Activated T-helper 1 cell treated with anti-CD3 and anti-CD28 coated beads, Interleukin-2, amount 50 U/mL, for 16 hours (primary cell): ENCODE results near the gene ZNF462.
"Not testable (repeated sequence)": the region's sequence is repeated elsewhere in the genome, so short reads cannot be mapped to it uniquely, and the experiment has no call there.

Experiments used
- DNase-seq, 2 donors: peaks; one replicate each; pipeline ENCODE4 v3.0.0-alpha.2; 2020; ENCODE audit warnings: low read depth in 1 of 2, low spot score in 1 of 2

The ZNF462 gene

DNA sequence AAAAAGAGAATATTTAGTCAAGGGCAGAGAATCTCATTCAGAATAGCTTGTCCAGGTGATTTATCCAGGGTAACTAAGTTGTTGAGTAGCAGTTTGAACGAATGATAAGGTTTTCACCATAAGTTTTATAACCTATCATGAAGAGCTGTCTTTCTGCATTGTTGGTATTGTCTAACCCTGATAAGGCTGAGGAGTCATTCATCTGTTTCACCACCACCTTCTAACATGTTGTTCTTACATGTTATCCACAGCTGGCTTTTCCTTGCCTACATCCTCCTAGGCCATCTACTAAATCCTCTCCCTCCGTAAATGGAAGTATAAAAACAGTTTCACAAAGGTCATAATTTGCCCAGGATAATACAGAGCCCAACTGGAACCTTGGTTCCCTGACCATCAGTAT is 24.1 kb downstream of the ZNF462 start:
- DNase-seq, result no peak

DNA sequence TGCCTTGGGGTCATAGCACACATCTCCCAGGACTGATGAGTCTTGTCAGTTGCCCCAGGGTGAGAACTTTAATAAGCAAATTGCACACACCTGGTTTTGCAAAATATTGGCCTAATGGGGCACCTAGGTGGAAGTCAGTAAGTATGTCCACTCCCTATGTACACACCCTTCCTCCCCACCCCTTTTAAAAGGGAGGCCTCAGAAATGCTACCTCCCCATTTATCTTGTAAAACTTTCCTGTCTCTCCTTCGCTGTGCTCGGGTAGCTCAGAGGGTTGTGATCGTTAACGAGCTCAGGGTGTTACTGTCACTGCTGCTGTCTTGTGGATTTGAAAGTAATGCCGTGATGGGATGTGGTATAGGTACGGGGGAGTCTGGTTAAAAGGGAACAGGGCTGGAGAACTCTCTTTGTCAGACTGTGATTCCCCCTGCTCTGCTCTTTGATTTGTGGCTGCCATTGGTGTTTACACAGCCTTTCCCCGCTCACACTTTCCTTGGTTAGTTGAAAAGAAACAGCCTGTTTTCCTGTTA is 26.2 kb downstream of the ZNF462 start:
- DNase-seq, result no peak

DNA sequence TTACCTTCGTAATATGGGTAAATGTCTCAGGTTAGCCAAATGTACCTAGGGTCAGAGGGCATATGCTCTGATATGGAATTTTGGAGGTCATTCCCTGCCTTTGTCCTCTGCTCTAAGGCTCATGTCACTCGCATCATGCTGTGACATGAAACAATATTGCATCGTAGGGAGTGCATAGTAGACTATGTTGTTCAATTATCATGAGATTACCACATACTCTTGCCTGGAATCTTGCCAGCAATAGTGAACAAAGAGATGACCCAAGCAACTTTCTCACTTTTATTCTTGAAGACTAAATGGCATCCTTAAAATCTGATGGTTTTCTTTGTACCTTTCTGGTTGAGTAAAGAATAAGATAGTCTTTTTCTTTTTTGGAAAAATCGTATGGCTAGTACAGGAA is 27.6 kb downstream of the ZNF462 start:
- DNase-seq, result no peak

DNA sequence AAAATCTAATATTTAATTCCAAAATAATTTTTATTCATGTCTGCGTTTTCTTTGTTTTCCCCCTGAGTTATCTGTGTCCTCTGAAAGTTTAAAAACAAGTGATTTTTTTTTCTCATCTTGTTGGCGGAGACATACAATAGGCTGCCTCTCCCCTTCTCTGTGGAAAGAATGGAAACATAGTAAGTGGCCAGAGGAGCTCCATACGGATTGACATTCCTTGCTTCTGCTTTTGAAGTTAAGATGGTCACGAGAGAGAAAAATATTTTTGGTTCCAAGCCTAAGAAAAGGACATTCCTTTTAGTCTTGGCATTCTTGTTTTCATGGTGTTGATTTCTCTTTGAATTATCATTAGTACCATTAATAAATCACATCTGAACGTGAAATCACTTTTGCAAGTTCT is 28.3 kb downstream of the ZNF462 start:
- DNase-seq, result no peak

DNA sequence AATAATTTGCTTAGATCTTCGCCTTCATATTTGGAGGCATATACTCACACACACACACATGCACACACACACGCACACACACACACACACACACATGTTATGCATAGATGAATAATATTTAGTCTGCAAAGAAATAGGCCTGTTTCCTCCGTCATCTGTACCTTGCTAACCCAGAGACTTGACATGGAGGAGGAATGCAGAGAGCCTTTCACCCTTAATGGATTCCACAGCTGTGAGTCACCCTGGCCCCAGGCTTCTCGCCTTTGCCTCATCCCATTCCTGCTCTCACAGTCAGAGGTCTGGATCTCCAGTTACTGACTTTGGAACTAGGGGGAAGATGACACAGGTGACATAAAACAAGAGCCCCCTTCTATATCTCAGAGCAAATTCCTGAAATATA is 29.7 kb downstream of the ZNF462 start:
- DNase-seq, result no peak

DNA sequence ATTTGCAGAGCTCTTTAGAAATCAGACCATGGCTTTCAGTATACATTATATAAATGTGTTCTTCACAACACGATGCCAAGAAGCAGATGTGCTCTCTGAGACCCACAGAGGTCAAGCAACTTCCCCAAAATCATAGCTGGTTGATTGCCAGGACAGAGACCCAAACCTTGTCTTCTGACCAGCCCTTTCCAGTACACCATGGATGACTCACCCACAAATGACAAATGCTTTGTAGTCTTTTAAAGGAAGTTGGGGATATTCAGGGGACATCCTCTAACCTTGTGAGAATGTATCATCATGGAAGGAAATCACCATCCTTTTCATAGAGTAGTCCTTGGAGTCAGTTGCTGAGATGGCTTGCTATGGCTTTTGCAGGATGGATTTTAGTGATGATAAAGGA is 30.1 kb downstream of the ZNF462 start:
- DNase-seq, result no peak

DNA sequence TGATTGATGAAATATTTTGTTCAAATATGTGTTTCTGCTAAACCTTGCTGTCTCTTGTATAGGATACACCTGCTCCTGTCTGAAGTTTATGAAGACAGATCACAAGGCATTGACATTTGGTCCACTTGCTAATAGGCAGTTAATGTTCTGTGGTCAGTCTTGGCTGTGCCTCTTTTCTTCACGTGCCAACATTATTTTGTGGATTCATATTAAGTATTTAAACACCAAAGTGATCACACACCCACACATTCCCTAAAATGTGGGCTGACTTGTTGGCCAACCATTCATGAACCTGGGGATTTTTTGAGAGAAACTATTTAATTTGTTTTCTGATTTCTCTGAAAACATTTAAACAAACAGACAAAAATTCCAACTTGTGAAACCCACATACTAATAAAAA is 33.7 kb downstream of the ZNF462 start:
- no peak for DNase-seq

DNA sequence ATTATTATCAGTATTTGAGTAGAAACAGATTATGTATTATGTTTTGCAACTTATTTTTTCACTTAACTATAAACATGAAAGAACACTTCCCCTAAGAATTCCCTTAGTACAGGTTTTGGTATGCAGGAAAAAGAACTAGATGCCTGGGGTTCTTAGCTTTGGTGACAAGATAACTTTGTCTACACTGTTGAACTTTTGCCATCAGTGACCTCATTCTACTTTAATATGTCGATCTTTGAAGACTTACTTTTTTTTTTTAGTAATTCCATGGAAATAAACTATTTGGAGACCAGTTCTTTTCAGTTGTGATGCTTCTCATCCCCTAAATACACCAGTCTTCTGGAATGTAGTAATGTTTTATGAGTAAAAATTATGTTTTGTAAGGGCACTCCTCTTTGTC is 34.3 kb downstream of the ZNF462 start:
- no peak for DNase-seq

DNA sequence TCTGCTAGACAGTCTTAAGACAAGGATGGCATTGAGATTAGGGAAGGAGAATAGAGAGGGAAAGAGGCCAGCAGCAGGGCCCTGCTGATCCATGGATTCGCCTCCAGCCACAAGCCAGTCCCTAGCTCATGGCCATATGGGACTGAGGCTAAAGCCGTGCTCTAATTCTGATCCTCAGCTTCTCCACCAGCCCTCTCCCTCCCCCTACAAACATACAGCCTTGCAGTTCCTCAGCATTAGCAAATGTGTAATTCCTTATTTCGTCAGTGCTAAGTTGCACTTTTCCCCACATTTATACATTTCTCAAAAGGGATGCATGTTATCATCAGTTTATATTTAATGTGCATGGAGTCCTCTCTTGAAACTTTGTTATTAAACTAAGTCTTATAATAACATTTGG is 34.8 kb downstream of the ZNF462 start:
- no peak for DNase-seq

DNA sequence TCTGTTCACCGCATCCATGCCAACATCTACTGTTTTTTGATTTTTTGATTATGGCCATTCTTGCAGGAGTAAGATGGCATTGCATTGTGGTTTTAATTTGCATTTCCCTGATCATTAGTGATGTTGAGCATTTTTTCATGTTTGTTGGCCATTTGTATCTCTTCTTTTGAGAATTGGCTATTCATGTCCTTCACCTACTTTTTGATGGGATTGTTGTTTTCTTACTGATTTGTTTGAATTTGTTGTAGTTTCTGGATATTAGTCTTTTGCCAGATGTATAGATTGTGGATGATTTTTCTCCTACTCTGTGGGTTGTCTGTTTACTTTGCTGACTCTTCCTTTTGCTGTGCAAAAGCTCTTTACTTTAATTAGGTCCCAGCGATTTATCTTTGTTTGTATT is 37.6 kb downstream of the ZNF462 start:
- not testable (repeated sequence) for DNase-seq

DNA sequence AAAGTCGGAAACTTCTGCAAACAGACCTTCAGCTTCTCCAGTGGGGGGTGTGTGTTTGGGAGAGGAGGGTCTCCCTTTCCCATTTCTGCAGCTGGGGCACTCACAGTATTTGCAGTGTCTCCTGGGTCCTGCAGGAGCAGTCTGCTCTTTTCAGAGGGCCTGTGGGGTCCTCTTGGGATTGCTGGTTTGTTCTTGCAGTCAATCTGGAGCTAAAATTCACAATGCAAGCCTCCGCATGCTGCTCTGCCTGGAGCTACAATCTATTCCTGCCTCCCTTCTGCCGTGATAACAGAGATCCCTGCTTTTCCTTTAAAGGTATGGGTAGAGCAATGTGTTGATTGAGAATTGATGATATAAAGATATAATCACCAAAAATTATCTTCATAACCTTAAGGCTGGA is 43.2 kb downstream of the ZNF462 start:
- no peak for DNase-seq

DNA sequence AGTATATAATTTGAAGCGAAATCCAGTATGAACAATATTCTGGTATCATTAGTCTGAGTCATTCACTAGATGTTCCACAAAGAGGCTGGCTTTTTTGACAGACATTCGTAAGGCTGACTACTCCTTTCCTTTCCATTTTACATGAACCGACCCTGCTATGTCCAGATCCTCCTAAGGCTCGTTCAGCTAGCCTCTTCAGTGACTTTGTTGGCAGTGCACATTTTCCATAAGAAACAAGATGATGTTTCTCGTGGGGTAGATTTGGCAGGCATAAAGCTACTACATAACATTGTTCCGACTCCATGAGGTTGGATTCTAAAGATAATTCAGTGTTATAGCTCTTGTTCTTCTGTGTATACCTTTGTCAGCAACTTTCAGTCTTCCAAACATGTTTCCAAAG is 49.0 kb downstream of the ZNF462 start:
- DNase-seq, result no peak

DNA sequence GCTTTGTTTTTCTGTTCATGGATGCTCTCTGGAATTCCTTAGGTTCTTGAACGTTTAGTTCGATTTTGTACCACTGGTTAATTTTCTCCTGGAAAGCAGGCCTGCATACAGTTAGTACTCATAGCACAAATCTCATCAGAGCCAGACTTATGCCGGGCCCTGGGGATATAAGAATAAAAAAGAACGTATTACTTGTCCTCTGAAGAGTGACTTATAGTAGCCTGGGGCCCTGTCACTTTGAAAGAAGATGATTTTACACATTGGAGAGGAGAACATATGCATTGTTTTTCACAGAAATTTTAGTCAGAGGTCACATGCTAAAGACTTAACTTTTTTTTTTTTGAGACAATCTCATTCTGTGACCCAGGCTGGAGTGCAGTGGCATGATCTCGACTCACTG is 50.3 kb downstream of the ZNF462 start:
- DNase-seq, result no peak

DNA sequence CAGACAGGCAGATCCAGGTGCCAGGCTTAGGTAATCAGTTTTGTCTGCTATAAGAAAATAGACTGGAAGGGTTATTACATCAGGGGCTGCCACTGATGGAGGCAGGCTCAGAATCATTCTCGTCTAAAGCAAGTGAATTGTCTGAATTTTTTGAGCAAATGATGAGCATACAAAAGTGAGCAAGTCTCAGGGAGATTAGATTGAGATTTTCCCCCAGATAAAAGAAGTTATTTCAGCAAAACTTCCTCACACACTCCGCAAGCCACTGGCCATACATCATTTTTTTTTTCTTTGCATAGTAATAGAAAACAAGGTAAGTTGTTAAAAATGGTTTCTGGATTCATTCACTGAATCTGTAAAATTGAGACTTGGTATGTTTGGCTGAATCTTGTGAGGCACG is 52.9 kb downstream of the ZNF462 start:
- DNase-seq, result no peak

DNA sequence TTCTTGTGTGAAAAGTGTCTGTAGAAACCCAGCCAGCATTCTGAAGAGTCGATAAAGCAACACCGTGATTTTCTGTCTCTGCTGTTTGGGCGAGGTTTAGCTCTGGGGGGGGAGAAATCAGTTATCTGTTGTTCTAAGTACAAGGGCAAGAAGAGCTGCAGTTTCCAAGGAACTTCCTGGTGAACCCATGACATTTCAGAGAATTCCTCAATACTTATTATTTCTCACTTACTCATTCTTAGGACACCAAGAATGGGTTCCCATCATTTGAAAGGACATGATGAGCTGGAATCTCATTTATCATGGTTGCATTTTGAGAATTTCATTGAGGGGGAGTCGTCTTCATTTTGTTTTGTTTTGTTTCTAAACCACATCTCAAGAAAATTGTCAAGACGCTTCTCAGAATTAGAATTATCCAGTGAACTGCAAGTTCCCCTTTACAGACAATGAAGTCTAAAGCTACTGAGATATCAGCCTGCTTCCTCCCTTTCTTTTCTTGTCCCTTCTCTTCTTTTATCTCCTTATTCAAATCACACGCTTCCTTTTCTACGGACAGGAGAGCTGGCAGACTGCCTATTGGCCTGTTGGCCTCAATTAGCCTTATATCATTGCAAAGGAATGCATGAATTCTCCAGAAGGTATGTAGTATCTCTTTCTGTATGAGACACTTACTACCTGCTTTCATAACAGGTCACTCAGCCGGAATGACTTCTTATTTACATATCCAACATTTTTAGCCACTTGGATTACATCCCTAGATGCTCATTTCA is 53.7 kb downstream of the ZNF462 start:
- no peak for DNase-seq

DNA sequence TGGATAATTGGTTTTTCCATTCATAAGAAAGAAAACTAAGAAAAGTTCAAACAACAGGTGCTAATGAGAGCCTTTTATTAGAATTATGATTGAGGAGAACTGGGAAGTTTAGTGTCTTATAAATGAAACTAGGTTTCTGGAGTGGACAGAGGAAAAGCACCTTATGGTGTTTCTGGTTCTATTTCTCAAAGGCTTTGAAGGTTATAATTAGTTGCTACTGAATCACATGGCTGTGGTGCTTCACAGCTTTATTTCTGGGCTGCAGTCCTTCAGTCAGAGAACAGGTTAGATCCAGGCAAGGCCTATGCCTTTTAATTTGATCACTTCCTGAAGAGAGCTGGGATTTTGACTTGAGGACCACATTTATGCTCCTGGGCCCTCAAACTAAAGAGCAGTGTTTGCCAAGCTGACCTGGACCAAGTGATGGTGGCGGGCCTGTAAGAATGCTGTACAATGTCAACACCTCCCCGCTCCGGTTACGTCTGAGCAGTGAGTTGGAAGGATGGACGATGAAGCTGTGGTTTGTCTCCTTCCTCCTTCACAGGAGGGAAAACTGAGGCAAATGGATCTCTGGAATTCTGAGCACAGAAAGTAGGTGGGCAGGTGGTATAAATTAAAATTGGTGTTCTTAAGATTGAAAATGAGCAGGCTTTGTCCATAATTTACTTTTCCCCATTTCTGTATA is 56.0 kb downstream of the ZNF462 start:
- DNase-seq, result no peak

DNA sequence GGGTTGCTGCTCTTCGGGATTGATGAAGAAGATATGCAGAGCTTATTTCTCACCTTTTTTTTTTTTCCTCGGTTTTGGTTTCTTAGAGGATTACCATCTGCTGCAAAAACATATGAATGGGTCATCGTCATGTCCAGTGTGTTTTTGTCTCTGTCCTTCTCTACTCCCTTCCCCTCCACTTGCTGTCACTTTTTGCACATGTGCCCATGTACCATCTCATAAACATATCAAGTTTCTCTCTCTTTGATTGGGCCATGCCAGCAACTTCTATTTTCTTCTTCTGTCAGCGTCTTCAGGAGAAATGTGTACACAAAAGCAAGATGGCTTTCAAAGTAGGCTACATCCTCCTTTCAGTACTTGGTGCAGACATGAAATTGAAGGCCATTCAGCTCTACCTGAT is 57.1 kb downstream of the ZNF462 start:
- DNase-seq, result no peak

DNA sequence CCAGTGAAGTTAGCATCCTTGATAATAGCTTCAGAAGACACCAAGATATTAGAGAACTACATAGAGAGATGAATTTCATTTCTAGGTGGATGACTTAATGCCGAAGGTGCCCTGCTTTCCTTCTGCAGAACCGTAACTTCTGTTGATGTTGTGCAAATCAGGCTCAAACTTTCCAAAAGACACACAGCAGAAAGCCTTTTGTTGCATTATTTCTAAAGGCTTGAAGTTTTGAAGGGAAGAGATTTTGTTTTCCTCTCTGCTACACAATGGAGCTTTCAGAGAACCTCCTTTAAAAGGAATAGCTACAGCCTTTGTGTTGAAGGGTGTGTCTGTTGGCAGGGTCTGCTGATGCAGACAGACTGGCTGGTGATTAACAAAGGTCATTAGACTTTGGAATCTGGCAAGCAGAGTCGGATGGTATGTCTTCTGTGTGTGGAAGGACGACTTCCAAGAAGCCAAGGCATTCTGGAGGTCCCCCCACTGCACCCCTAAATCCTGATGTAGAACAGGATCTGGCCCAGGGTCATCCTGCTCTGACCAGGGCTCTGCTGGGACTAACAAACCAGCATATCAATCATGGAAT is 57.8 kb downstream of the ZNF462 start:
- DNase-seq, result no peak

DNA sequence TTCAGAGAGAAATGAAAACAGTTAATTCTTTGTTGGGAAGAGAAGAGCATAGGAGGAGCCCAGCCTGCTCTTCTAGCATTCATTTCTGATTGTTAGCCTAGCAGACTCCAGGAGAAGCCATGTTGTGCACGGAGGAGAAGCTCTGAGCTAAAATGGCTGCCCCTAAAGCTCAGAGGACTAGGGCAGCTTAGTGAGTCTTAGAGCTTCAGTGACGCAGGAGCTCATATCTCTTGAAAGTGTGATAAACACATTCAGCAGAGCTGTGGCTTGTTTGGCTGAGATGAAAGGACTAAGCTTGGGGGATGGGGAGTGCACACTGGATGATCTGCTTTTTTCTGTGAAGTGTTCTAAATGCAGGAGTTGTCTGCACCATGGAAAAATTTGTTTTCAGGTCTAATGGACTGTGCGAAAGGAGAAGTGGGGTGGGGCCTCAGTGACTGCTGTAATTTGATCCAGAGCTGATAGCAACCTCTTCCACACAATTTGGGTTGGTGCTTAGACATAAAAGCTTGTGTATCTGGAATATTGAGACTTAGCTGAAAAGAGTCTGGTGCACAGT is 58.5 kb downstream of the ZNF462 start:
- DNase-seq, result no peak

DNA sequence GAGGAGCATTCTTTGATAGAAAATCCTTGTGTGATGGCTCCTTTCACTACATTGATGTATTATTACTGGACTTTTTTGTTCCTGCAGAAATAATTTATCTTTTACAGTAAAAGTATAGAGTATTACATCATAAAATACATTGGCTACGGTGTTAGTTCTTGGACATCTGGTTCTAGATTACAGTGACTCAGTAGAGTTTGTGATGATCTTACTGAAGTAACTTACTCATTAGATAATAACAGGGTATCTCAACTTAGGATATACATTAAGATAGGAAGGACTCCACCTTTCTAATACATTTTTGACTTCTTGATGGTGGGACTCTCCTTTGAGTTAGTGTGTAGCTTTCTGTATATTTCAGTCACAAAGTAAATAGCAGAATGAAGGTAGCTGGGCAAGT is 59.1 kb downstream of the ZNF462 start:
- no peak for DNase-seq

DNA sequence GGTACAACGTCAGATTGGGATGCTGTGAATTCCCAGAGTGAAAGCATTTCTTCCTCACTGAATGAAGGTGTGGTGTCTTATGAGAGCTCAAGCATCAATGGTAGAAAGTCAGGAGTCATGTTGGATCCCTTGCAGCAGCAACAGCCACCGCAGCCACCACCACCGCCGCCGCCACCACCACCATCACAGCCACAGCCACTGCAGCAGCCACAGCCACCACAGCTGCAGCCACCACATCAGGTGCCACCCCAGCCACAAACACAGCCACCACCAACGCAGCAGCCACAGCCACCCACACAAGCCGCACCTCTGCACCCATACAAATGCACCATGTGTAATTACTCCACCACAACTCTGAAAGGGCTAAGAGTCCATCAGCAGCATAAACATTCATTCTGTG is 62.4 kb downstream of the ZNF462 start:
- DNase-seq, result no peak

DNA sequence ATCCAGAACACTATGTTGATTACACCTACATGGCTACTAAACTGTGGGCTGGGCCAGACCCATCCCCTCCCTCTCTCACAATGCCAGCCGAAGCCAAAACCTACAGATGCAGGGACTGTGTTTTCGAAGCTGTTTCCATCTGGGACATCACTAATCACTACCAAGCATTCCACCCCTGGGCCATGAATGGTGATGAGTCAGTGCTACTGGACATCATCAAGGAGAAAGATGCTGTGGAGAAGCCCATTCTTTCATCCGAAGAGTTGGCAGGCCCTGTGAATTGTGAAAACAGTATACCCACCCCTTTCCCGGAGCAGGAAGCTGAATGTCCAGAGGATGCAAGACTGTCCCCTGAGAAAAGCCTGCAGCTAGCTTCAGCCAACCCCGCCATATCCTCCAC is 65.0 kb downstream of the ZNF462 start:
- no peak for DNase-seq
